ENCODE data around the gene KRT80. TPM values are rescaled to one million over a fixed set of nuclear protein-coding genes. Genes with fewer than 3 reads are reported as not detected.
A peak's percentile ranks its signal among the peaks of the same experiment; 100 is the strongest.
"Not testable (repeated sequence)": the region's sequence is repeated elsewhere in the genome, so short reads cannot be mapped to it uniquely, and the experiment has no call there.

The KRT80 gene
- under 1 TPM in 2 of 7 donors, not detected in 5; 0.17 to 0.37 TPM for total RNA-seq
- under 1 TPM in 1 of 3 donors, not detected in 2; 0.03 TPM for polyA plus RNA-seq
- long read RNA-seq, donor 1: 0 reads
- long read RNA-seq, donor 2: 0 reads

DNA sequence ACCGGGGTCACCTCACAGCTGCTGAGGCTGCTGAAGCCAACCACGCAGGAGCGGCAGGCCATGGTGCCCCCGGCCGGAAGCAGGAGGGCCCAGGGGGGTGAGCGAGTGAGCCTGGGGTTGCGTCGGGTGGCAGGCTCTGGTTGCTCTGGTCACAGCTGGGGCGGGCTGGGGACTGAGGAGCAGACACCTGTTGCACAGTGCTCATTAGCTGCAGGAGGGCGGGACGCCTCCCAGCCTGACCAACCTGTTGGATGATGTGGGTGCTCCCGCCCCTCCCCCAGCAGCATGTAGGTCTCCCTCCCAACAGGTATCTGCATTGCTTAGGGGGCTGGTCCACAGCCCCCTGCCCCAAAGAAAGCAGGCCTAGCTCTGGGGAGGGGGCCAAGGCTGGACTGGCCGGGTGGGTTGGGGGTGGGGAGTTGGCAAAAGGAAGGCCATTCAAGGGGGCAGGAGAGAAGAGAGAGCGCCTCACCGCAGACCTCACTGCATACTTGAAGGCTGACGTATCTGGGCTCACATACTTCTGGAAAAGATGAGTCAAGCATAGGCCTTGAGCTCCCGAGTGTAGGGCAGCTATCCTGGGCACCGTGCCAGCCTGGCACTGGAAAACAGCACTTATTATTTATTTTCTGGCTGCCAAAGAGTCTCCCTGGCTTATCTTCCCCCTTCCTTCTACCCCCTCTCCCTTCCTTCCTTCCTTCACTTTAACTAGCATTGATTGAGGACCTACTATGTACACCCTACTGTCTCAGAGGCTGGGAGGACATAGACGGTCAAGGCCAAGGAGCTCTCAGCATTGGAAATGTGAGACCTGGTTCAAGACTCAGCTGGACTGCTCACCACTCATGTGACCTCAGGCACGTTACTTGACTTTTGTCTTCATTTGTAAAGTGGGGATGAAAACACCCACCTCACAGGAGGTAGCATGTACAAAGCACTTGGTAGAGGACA lies at the start of gene KRT80:
Gene KRT80 (minus strand): TSS at position 174 of the 951 bp plus-strand sequence. CDS start 112 bp downstream, at position 62.
- Histone ChIP-seq H3K27me3 (replicated peaks in 1 of 7) (peaks cover 0 to 11% (median 0%) of the 10 kb centered on the region in 7 donors), H3K36me3 (no peaks in the 10 kb centered on the region), H3K9me3 (no peaks in the 10 kb centered on the region), H3K27ac (peak within 1 kb of the TSS in 5 of 8 donors; percentile 27 to 77 (median 69)), H3K4me3 (no peak within 1 kb of the TSS), H3K4me1 (peaks cover 0 to 84% (median 39%) of the 10 kb centered on the region in 6 donors)
- DNase-seq: no peak
- intact Hi-C loops (cut with DNase I; ENCODE audit: low total_unique reads): no loop called here
- TF ChIP-seq, protein P1, sequence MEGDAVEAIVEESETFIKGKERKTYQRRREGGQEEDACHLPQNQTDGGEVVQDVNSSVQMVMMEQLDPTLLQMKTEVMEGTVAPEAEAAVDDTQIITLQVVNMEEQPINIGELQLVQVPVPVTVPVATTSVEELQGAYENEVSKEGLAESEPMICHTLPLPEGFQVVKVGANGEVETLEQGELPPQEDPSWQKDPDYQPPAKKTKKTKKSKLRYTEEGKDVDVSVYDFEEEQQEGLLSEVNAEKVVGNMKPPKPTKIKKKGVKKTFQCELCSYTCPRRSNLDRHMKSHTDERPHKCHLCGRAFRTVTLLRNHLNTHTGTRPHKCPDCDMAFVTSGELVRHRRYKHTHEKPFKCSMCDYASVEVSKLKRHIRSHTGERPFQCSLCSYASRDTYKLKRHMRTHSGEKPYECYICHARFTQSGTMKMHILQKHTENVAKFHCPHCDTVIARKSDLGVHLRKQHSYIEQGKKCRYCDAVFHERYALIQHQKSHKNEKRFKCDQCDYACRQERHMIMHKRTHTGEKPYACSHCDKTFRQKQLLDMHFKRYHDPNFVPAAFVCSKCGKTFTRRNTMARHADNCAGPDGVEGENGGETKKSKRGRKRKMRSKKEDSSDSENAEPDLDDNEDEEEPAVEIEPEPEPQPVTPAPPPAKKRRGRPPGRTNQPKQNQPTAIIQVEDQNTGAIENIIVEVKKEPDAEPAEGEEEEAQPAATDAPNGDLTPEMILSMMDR (IDR thresholded peaks at IDR 0.05 in 8 of 11, conservative IDR thresholded peaks at IDR 0.05 in 3 of 11): no peak
- TF ChIP-seq POLR2A (IDR thresholded peaks at IDR 0.05) (no peak), POLR2AphosphoS5 (IDR thresholded peaks at IDR 0.05) (peak in 2 of 3 donors; percentile 47 to 87)
- WGBS, 5 donors: 34 to 71% (median 58%) methylated on average over 7 to 20 of the region's 20 CpGs

DNA sequence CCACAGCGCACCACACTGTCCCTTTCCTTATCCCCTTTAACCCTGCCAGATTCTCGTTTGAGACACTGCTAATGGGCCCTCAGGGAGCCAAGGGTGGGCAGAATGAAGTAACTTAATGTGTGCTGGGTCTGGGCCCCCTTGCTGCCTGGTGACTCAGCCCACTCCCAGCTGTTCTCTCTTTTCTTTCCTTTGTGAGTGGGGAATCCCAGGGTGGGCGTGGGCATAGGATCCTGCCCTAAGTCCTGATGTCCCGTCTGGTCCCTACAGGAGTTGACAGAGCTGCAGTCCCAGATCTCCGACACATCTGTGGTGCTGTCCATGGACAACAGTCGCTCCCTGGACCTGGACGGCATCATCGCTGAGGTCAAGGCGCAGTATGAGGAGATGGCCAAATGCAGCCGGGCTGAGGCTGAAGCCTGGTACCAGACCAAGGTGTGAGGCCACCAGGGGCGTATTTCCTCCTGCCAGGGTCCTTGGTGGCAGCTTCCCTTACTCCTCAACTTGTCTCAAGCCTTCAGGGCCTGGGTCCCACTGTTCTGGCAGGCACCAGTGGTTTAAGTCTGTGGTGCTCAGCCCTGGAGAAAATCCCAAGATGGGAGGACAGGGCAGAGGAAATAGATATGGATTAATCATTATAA lies 49.5 kb upstream of the KRT80 start:
- Histone ChIP-seq H3K36me3 (no peaks in the 10 kb centered on the region), H3K4me1 (peaks cover 7 to 17% (median 13%) of the 10 kb centered on the region in 6 donors), H3K27me3 (replicated peaks in 1 of 7) (peaks cover 0 to 10% (median 0%) of the 10 kb centered on the region in 7 donors), H3K4me3 (no peak overlapping the region), H3K27ac (no peak overlapping the region), H3K9me3 (no peaks in the 10 kb centered on the region)
- intact Hi-C loops (cut with DNase I; ENCODE audit: low total_unique reads): no loop called here
- DNase-seq: peak; percentile 58
- TF ChIP-seq POLR2A (IDR thresholded peaks at IDR 0.05): no peak
- 72 to 88% (median 80%) methylated on average over 7 to 11 of the region's 11 CpGs for WGBS, 5 donors

GRCh38 chr12:52240247-52240646 lies 48.4 kb upstream of the KRT80 start:
- intact Hi-C loops (cut with DNase I; ENCODE audit: low total_unique reads); DNase-seq: not testable (repeated sequence)
- peaks cover 7 to 17% (median 13%) of the 10 kb centered on the region in 6 donors for H3K4me1 ChIP-seq

DNA sequence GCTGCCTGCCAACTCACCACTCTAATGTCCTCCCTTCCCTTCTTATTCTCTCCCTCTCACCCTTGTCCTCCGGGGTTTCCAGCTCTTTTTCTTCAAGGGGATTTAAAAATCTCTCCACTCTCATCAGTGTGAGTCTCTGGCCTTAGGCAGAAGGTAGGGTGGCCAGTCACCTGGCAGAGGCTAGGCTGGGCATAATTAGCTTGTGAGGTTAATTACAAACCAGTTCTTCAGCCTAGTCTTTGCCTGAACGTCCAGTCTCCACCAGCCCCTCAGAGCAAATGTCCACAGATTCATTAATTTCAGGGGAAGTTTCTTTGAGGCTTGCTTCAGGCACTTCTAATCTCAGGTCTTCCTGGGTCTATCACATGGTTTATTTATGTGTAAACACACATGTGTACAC lies 48.0 kb upstream of the KRT80 start:
- Histone ChIP-seq H3K9me3 (no peaks in the 10 kb centered on the region), H3K4me1 (peaks cover 7 to 16% (median 13%) of the 10 kb centered on the region in 6 donors), H3K4me3 (no peak overlapping the region), H3K27ac (no peak overlapping the region), H3K27me3 (replicated peaks in 1 of 7) (peaks cover 0 to 17% (median 7%) of the 10 kb centered on the region in 7 donors), H3K36me3 (no peaks in the 10 kb centered on the region)
- intact Hi-C loops (cut with DNase I; ENCODE audit: low total_unique reads): no loop called here
- 66 to 81% (median 78%) methylated on average over 2 of the region's 2 CpGs for WGBS, 5 donors
- DNase-seq: no peak
- TF ChIP-seq POLR2A (IDR thresholded peaks at IDR 0.05): no peak
- TF ChIP-seq, protein P1 (IDR thresholded peaks at IDR 0.05 in 8 of 11, conservative IDR thresholded peaks at IDR 0.05 in 3 of 11): no peak

More at GRCh38 chr12:52240247-52240646, 48.4 kb upstream of the KRT80 start:
- WGBS, 5 donors: 84 to 91% (median 89%) methylated on average over 6 of the region's 6 CpGs
- peaks cover 0 to 13% (median 2%) of the 10 kb centered on the region in 7 donors for H3K27me3 ChIP-seq (replicated peaks in 1 of 7)
- not testable (repeated sequence) for H3K36me3 ChIP-seq, H3K4me3 ChIP-seq, H3K9me3 ChIP-seq, H3K27ac ChIP-seq

Measured in spleen (tissue), 13 donors.